ENCODE data around the gene FOXN4. TPM values are rescaled to one million over a fixed set of nuclear protein-coding genes. Genes with fewer than 3 reads are reported as not detected.

Gene FOXN4
- total and polyA plus RNA-seq, 2 donors from 2014 or later = 0.82 TPM; not detected in 1

DNA sequence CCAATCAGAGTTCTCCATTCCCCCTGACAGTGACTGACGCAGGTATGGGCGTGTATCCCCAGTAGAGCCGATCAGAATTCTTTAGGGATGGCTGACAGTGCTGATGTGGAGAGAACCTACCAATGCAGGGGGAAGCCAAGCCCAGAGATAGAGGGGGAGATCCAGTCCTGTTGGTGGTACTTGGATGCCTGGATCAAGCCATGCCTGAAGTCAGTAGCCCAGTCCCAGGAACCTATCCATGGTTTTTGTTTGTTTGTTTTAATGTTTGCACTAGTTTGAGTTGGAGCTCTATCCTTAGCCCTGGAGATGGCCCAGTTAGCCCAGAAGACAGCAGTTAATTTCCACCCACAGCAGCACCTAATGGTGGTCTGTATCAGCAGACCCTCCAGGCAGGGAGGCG, 40.2 kb downstream of the FOXN4 start:
- H3K9me3 ChIP-seq (ENCODE audit: control insufficient read depth in 2 of 3, insufficient read depth in 1 of 3, low read length in 3 of 3) = no peaks in the 10 kb centered on the region
- no peak for FAIRE-seq
- intact Hi-C loops (cut with DNase I) = loop anchor here (10.0 kb wide), 1 partner anchor 116 kb away; no protein-coding TSS in a partner anchor
- no peaks in the 10 kb centered on the region for H3K27me3 ChIP-seq (ENCODE audit: control insufficient read depth, insufficient read depth, low read length)
- H3K9ac ChIP-seq (ENCODE audit: low read length in 3 of 3) = no peak overlapping the region
- no peak for DNase-seq
- H3K4me3 ChIP-seq (ENCODE audit: low read length in 3 of 3) = no peak overlapping the region
- TF ChIP-seq, protein P1, sequence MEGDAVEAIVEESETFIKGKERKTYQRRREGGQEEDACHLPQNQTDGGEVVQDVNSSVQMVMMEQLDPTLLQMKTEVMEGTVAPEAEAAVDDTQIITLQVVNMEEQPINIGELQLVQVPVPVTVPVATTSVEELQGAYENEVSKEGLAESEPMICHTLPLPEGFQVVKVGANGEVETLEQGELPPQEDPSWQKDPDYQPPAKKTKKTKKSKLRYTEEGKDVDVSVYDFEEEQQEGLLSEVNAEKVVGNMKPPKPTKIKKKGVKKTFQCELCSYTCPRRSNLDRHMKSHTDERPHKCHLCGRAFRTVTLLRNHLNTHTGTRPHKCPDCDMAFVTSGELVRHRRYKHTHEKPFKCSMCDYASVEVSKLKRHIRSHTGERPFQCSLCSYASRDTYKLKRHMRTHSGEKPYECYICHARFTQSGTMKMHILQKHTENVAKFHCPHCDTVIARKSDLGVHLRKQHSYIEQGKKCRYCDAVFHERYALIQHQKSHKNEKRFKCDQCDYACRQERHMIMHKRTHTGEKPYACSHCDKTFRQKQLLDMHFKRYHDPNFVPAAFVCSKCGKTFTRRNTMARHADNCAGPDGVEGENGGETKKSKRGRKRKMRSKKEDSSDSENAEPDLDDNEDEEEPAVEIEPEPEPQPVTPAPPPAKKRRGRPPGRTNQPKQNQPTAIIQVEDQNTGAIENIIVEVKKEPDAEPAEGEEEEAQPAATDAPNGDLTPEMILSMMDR (IDR thresholded peaks at IDR 0.05; ENCODE audit: borderline replicate concordance, extremely low read depth, insufficient read depth) = no peak
- no peak overlapping the region for H3K27ac ChIP-seq (ENCODE audit: low read depth in 2 of 2, low read length in 2 of 2)
- H3K36me3 ChIP-seq (ENCODE audit: control insufficient read depth in 2 of 3, insufficient read depth in 3 of 3, low read length in 3 of 3) = peaks cover 0 to 35% (median 18%) of the 10 kb centered on the region in 3 donors
- H3K4me1 ChIP-seq (ENCODE audit: control insufficient read depth in 2 of 3, insufficient read depth in 2 of 3, low read depth in 1 of 3, low read length in 3 of 3) = peaks cover 0 to 2% (median 0%) of the 10 kb centered on the region in 3 donors

GRCh38 chr12:109267361-109267760, 41.7 kb downstream of the FOXN4 start:
- Histone ChIP-seq H3K4me3 (ENCODE audit: low read length in 3 of 3) (no peak overlapping the region), H3K27me3 (ENCODE audit: control insufficient read depth, insufficient read depth, low read length) (no peaks in the 10 kb centered on the region), H3K36me3 (ENCODE audit: control insufficient read depth in 2 of 3, insufficient read depth in 3 of 3, low read length in 3 of 3) (peaks cover 0 to 40% (median 18%) of the 10 kb centered on the region in 3 donors), H3K27ac (ENCODE audit: low read depth in 2 of 2, low read length in 2 of 2) (no peak overlapping the region), H3K4me1 (ENCODE audit: control insufficient read depth in 2 of 3, insufficient read depth in 2 of 3, low read depth in 1 of 3, low read length in 3 of 3) (peaks cover 0 to 2% (median 0%) of the 10 kb centered on the region in 3 donors), H3K9ac (ENCODE audit: low read length in 3 of 3) (no peak overlapping the region), H3K9me3 (ENCODE audit: control insufficient read depth in 2 of 3, insufficient read depth in 1 of 3, low read length in 3 of 3) (no peaks in the 10 kb centered on the region)
- FAIRE-seq (no peak), DNase-seq (no peak)
- intact Hi-C loops (cut with DNase I) = loop anchor here (10.0 kb wide), 1 partner anchor 117 kb away; no protein-coding TSS in a partner anchor
- TF ChIP-seq, protein P1 (IDR thresholded peaks at IDR 0.05; ENCODE audit: borderline replicate concordance, extremely low read depth, insufficient read depth) = no peak

DNA sequence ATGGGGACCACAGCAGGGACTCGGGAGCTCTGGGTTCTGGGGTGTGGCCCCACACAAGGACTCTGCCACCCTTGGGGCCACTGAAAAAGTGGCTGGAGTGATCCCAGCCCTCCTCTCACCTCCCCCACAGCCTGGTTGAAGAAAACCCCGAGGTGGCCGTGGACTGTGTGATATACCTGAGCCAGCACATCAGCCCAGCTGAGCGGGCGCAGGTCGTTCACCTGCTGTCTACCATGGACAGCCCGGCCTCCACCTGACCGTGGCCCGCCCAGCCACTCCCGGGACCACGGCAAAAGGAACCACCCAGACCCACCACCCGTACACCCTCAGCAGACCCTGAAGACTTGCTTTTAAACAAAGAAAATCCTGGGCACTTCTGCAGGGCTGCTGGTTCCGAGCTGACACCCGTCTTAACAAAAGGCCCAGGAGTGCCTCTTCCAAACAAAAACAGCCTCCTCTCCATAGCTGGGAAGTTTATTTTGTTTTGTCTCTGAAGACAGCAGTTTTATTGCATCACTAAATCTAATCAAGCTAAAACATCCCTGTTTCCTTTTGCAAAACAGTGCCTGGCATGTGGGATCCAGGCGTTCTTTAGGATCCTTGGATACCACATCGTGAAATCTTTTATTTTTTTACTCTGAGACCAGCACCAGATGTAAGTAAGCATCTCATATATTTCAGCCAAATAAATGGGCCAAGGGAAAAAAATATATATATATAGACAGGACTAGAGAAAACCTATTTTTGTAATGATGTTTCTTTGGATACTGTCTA, 42.8 kb downstream of the FOXN4 start:
- Histone ChIP-seq H3K27ac (ENCODE audit: low read depth in 2 of 2, low read length in 2 of 2) (no peak overlapping the region), H3K4me3 (ENCODE audit: low read length in 3 of 3) (no peak overlapping the region), H3K36me3 (ENCODE audit: control insufficient read depth in 2 of 3, insufficient read depth in 3 of 3, low read length in 3 of 3) (peaks cover 0 to 40% (median 18%) of the 10 kb centered on the region in 3 donors), H3K9ac (ENCODE audit: low read length in 3 of 3) (no peak overlapping the region), H3K9me3 (ENCODE audit: control insufficient read depth in 2 of 3, insufficient read depth in 1 of 3, low read length in 3 of 3) (no peaks in the 10 kb centered on the region), H3K27me3 (ENCODE audit: control insufficient read depth, insufficient read depth, low read length) (no peaks in the 10 kb centered on the region), H3K4me1 (ENCODE audit: control insufficient read depth in 2 of 3, insufficient read depth in 2 of 3, low read depth in 1 of 3, low read length in 3 of 3) (peaks cover 0 to 2% (median 0%) of the 10 kb centered on the region in 3 donors)
- no peak for FAIRE-seq
- intact Hi-C loops (cut with DNase I) = loop anchor here (10.0 kb wide), 1 partner anchor 119 kb away; no protein-coding TSS in a partner anchor
- peak in 1 of 5 donors; percentile 33 for DNase-seq
- TF ChIP-seq, protein P1 (IDR thresholded peaks at IDR 0.05; ENCODE audit: borderline replicate concordance, extremely low read depth, insufficient read depth) = no peak
